ENCODE measurements around the gene ABCA4.
"Not testable (repeated sequence)": the region's sequence is repeated elsewhere in the genome, so short reads cannot be mapped to it uniquely, and the experiment has no call there.

Gene ABCA4

GRCh38 chr1:93972341-93972740 lies 148.6 kb downstream of the ABCA4 start:
- DNase-seq = no peak

GRCh38 chr1:93969887-93970286 lies 151.1 kb downstream of the ABCA4 start:
- no peak for DNase-seq

GRCh38 chr1:93969371-93969770 lies 151.6 kb downstream of the ABCA4 start:
- no peak for DNase-seq

- DNase-seq = no peak
Observed at GRCh38 chr1:93967306-93967705, 153.6 kb downstream of the ABCA4 start.

- DNase-seq = no peak
Observed at GRCh38 chr1:93965888-93966287, 155.1 kb downstream of the ABCA4 start.

GRCh38 chr1:93965256-93965655 lies 155.7 kb downstream of the ABCA4 start:
- DNase-seq = no peak

- no peak for DNase-seq
Observed at GRCh38 chr1:93964777-93965200, 156.2 kb downstream of the ABCA4 start.

- no peak for DNase-seq
Observed at GRCh38 chr1:93964096-93964776, 156.7 kb downstream of the ABCA4 start.

- DNase-seq = no peak
Observed at GRCh38 chr1:93963585-93963984, 157.4 kb downstream of the ABCA4 start.

- DNase-seq = no peak
Observed at GRCh38 chr1:93961906-93962305, 159.0 kb downstream of the ABCA4 start.

GRCh38 chr1:93961443-93961842 lies 159.5 kb downstream of the ABCA4 start:
- no peak for DNase-seq

- peak; percentile 58 for DNase-seq
Observed at GRCh38 chr1:93960641-93961147, 160.3 kb downstream of the ABCA4 start.

GRCh38 chr1:93959413-93959812 lies 161.5 kb downstream of the ABCA4 start:
- no peak for DNase-seq

GRCh38 chr1:93958726-93959100 lies 162.2 kb downstream of the ABCA4 start:
- no peak for DNase-seq

GRCh38 chr1:93958032-93958725 lies 162.8 kb downstream of the ABCA4 start:
- DNase-seq = no peak

- DNase-seq = no peak
Observed at GRCh38 chr1:93955765-93956164, 165.2 kb downstream of the ABCA4 start.

GRCh38 chr1:93947002-93947686 lies 173.8 kb downstream of the ABCA4 start:
- DNase-seq = not testable (repeated sequence)

All from NCI-H187 treated with DMSO at 0.1 percent for 48 hours (cell line).